ENCODE results near the gene ATG101.

DNA sequence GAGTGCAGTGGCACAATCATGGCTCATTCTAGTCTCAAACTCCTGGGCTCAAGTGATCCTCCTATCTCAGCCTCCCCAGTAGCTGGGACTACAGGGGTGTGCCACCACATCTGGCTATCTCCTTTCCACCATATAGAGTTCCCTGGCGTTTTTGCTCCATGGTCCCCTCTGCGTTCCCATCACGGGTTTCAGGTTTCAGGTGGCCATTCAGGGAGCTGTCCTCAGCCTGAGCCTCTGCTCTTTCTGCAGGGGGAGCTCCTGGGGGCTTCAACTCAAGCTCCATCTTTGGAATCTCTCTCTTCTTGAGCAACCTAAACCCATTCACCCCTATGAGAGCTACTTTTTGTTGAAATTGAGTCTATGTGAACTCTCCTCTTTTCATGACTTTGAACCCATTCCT, 21.3 kb downstream of the ATG101 start:
- TF ChIP-seq, protein P1, sequence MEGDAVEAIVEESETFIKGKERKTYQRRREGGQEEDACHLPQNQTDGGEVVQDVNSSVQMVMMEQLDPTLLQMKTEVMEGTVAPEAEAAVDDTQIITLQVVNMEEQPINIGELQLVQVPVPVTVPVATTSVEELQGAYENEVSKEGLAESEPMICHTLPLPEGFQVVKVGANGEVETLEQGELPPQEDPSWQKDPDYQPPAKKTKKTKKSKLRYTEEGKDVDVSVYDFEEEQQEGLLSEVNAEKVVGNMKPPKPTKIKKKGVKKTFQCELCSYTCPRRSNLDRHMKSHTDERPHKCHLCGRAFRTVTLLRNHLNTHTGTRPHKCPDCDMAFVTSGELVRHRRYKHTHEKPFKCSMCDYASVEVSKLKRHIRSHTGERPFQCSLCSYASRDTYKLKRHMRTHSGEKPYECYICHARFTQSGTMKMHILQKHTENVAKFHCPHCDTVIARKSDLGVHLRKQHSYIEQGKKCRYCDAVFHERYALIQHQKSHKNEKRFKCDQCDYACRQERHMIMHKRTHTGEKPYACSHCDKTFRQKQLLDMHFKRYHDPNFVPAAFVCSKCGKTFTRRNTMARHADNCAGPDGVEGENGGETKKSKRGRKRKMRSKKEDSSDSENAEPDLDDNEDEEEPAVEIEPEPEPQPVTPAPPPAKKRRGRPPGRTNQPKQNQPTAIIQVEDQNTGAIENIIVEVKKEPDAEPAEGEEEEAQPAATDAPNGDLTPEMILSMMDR (IDR thresholded peaks at IDR 0.05) = no peak
- TF ChIP-seq EP300 (IDR thresholded peaks at IDR 0.05) = no peak
- no peak for TF ChIP-seq POLR2A (IDR thresholded peaks at IDR 0.05)
